CD4-positive, alpha-beta T cell treated with Interleukin-10 for 1 hour (primary cell): ENCODE measurements around the gene TREX2.

ENCODE experiments used
- DNase-seq: peaks from one replicate; pipeline ENCODE4 v3.0.0-alpha.2; 2020

Gene TREX2, protein sequence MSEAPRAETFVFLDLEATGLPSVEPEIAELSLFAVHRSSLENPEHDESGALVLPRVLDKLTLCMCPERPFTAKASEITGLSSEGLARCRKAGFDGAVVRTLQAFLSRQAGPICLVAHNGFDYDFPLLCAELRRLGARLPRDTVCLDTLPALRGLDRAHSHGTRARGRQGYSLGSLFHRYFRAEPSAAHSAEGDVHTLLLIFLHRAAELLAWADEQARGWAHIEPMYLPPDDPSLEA

DNA sequence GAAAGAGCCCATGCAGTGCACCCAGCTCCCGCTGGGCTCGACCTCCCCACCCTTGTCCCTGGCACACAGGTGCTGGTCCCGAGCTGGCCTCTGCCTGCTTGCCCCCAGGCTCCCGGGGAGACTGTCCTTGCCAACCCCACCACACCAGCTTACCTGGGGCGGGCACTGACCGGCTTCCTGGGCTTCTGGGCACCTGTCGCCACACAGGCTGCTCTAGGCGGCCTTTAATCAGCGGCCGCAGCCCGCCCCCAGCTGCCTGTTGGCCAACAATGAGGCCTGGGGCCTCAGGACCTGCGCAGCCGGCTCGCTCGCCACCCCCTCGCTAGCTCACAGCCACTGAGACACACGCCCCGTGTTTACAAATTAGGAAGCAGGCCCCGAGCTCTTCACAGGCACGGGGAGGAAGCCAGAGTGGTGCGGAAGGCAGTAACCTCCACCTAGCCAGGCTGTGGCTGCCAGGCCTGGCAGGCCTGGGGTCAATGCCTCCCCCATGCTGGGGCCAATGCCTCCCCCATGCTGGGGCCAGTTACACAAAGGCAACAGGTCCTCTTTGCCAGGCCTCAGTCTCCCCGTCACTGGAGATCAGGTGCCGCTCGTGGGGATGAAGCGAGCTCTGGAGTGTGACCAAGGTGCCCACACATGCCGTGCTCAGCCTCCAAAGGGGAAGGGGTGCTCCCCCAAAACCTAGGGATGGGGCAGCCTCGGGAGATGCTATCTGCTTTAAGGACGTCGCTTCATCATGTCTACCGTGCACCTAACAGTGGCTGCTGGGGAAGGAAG lies at the start of gene TREX2:
Gene TREX2, minus strand, starts transcription at position 201 of the 780 bp plus-strand sequence. CDS start 626 bp downstream, outside the sequence.
- no peak for DNase-seq

DNA sequence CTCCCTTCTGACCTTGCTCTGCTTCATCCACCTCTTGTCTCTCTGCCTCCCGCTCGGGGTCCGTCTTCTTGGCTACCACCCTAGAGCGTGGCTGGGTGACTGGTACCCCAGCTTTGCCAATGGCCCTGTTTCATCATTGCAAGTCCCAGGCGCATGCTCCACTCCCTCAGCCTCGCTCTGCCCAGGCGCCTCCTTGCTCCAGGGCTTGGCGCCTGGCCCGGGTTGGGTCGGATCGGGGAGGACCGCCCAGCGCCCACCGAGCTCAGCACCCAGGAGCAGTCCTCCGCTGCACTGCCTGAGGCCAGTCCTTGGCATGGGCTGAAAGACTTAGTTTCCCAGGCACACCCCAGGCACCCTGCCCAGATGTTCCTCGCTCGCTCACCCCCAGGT lies 49.5 kb upstream of the TREX2 start:
- DNase-seq = no peak

DNA sequence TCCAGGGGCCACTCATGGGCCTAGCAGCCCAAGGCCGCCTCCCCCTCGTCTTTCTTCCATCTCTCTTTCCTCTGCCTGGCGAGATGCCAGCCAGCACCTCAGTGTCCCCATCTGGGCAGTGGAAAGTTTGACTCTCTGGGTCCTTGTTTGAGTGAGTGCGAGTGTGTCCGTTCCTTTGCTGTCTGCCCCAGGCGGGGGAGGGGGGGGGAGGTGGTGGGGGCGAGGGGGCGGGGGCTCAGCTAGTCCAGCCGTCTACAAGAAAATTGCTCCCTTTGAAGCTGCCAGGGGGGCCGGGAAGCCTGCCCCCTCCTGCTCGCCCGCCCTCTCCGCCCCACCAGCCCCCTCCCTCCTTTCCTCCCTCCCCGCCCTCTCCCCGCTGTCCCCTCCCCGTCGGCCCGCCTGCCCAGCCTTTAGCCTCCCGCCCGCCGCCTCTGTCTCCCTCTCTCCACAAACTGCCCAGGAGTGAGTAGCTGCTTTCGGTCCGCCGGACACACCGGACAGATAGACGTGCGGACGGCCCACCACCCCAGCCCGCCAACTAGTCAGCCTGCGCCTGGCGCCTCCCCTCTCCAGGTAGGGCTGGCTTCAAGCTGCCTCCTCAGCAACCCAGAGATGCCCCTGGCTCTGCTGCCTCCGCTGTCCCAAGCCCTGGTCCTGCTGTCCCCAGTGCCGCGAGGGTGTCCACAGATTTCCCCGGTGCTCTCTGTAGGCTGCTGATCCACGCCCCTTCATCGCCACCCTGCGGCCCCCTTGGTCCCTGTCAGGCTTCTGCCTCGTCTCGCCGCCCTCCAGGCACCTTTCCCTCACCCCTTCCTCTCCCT lies 48.9 kb upstream of the TREX2 start, which contains the start of gene BGN:
Gene BGN, plus strand, starts transcription at position 440 of the 821 bp plus-strand sequence. CDS start 9,652 bp downstream, outside the sequence.
- DNase-seq = no peak

DNA sequence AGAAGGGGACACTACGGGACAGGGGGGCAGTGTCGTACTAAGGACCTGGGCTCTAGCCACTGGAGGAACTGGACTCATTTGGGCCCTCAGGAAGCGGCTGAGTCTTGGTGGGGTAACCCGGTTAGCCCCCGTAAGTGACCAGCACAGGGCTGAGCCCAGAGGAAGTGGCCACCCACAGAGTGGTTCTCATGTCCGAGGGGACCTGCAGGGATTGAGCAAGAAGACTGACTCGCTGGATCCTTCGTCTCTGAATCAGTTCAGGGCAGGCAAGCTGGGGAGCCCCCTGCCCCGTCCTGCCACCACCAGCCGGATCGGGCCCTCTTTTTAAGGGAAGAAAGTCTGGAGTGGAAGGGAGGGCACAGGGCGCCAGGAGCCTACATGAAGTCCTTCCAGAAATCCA lies 48.2 kb upstream of the TREX2 start:
- DNase-seq = no peak

DNA sequence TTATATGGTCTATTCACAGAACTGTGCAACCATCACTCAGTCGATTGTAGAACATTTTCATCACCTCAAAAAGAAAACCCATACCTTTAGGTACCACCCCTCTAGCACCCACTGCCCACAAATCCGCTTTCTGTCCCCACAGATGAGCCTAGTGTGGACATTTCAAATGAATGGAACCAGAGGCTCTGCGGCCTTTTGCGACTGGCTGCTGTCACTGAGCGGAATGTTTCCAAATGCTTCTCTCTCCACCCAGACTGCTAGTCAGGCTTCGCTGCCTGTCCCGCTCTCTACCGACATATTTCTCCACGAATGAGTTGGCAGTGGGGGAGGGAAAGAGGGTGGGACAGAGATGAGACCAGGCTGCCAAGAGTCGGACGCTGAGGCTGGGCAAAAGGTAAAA lies 47.2 kb upstream of the TREX2 start:
- no peak for DNase-seq

DNA sequence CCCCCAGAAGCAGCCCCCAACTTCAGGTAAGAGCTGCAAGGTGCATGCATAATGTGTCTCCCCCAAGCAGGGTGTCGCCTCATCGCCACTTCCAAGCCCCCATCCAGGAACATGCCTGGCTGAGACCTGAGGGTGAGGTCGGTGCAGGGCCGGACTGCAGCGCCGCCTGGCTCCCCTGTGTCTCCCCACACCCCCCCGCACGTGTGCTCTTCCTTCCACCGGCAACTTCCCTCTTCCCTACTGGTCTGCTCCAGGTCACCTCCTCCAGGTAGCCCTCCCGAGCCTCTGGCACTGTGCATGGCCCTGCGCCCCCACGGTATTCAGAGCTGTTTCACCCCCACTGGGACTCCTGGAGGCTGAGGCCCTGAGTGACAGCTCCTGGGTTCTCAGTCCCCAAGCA lies 46.7 kb upstream of the TREX2 start:
- DNase-seq = no peak

DNA sequence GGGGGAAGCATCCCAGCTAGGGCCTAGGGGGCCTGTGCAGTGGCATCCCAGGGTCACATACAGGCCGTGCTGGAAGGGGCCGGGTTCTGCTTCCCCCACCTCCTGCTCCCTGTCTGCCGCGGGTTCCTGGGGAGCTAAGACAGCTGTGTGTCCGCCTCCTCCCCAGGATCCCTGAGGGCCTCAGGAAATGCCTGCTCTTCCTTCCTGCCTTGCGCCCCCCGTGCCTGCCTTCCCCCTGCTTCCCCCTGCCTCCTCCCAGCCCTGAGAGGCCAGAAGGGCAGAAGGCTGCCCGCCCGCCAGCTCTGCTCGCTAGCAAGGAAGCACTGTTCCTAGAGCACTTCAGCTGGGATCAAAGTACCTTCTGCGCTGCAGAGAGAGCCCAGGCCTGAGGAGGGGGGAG lies 46.1 kb upstream of the TREX2 start:
- no peak for DNase-seq

DNA sequence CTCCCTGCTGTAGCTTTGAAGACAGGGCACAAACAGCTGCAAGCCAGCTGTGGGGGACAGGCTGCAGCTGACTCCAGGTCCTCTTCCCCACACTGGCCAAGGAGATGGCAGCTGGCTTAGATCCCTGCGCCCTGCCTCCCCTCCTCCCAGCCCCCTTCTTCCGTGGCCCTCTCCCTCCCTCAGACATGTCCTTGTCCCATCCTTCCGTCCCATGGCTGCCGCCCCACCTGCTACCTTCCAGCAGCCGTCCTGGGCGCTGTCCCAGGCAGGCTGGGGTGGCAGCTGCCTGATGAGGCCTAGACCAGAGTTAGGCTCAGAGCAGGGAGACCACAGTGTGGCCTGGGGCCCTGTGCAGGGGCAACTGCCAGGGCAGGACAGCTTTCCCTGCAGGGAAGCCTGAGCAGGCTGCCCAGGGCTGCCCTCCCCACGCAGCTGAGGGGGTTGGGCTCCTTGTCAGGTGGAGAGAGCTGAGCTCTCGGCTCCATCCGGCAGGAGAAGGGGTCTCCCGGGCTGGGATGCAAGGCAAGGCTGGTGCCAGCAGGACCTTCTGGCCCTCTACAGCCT lies 45.6 kb upstream of the TREX2 start:
- no peak for DNase-seq

DNA sequence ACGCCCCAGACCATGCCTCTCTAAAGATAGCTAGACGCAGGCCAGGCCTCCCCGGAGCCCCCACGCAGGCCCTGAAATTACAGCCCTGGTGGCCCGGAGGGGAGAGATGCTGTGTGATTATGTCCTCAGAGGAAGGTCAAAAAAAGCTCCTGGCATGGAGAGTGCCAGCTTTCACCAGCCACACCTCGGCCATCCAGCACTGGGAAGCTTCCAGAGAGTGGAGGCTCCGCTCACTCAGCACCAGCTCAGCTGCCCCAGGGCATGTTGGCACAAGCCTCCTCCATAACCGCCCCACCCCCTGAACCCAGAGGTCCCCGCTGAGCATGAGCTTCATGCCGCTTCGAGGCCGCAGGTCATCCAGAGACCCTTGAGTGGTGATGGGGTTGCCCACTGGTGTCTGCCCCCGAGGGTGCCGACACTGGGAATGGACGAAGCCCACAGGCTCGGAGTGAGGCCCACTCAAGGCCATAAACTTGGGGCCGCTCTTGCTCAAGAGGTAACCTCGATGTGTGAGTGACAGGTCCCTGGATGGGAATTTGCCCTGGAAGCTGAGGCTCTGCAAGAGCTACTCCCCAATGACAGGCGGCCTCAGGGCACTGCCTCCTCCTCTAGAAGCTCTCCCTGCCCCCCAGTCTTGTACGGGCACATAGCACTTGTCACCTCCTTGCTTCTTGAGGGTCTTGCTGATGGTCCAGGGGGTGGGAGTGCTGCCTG lies 44.5 kb upstream of the TREX2 start:
- DNase-seq = no peak

DNA sequence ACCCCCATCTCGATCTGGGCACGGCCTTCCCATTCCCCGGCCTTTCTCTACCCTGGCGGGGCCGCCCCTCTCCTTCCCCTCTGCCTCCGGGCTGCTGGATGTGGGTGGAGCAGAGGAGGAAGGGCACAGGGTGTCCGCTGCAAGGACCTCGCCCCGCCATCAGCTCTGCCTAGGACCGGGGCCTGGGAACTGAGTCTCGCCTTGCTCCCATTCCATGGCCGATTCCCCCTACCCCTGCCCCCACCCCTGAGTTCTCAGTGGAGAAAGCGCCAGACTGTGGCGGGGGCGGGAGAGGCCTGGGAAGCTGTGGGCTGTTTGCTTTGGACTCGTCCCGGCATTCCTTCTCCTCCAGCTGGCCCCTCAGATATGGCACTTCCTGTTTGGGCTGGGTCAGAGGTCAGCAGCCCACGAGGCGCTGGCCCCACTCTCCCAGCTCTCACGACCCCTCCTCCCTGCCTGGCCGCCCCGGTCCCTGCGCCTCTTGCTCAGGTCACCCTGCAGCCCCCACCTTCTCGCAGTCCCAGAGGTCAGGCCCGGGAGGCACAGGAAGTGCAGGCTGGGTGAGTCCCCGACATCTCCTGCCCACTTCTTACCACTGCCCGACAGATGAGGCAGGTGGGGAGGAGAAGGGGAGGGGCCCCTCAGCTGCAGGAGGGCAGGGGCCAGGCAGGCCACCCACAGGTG lies 42.5 kb upstream of the TREX2 start:
- no peak for DNase-seq

DNA sequence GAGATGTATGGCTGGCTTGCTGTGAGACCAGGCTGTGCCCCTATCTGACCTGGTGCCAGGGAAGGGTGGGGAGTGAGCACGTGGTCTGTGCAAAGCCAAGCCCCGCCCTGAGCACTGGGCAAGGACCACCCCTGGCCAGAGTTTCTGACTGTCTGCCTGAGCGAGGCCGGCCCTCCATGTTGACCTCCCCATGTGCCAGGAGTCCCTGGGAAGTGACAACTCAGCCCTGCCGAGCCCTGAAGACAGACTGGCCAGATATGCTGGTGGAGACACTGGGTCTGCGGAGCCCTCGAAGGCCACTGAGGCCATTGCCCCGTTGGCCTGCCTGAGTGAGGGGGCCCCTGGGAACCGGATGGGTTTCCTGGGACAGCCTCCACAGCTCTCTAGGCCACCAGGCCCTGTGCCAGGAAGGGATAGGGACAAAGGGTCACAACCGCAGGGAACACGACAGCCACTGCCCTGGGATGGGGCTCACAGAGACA lies 41.8 kb upstream of the TREX2 start:
- DNase-seq = no peak

DNA sequence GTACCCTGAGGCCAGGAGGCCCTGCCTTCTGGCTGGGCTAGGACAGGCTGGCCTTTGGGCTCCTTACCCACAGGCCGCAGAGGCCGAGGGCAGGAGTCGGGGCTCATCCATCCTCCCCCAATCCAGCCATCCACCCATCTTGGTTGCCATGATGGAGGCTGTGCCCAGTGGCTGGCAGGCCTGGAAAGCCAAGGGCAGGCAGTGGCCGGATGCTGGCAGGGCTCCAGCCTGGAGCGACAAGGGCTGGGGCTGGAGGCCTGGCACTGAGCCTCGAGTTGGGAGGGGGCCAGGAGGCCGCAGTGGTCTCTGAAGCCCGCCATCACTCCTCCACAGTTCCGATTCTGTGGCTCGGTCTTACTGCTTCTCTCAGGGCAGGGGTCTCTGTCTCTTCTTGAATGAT lies 40.3 kb upstream of the TREX2 start:
- no peak for DNase-seq

DNA sequence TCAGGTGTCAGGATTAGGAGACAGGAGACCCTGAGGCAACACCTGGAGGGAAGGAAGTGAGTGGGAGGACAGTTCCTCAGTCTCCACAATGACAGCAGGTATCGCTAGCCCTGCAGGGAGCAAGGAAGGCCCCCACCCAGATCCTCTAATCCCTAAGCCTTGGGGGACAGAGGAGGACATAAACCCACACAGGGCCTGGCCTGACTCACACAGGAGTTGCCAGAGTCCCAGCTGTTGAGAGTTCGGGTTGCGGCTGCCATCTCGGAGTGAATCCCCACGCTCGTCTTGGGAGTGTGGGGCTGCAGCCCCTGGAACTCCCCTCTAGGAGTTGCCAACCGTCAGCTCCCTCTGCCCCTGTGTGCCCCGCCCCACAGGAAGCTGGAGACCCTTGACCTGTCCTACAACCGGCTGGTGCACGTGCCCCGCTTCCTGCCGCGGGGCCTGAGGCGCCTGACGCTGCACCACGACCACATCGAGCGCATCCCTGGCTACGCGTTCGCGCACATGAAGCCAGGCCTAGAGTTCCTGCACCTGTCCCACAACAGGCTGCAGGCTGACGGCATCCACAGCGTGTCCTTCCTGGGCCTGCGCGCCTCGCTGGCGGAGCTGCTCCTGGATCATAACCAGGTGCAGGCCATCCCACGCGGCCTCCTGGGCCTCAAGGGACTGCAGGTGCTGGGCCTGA lies 39.7 kb upstream of the TREX2 start:
- no peak for DNase-seq

DNA sequence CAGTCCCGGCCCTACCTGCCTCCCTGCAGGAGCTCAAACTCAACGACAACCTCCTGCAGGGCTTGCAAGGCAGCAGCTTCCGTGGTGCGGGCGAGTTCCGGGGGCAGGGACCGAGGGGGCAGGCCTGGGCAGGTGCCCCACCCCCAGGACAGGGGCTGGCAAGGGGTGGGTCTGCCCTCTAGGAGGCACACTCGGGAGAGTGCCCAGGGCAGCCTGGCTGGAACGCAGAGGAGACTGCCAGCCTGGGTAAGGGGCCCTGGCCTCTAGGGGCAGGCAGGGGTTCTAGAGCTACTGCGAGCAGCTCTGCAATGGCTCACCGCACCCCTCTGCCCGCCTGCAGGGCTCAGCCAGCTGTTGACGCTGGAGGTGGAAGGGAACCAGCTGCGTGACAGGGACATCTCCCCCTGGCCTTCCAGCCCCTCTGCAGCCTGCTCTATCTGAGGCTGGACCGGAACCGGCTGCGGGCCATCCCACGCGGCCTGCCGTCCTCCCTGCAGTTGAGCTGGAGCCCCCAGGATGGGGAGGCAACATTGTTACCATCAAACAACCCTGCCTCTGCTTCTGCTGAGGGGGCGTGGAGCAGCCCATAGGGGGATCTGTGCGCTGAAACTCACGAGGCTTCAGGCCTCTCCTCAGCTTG lies 36.6 kb upstream of the TREX2 start:
- no peak for DNase-seq

DNA sequence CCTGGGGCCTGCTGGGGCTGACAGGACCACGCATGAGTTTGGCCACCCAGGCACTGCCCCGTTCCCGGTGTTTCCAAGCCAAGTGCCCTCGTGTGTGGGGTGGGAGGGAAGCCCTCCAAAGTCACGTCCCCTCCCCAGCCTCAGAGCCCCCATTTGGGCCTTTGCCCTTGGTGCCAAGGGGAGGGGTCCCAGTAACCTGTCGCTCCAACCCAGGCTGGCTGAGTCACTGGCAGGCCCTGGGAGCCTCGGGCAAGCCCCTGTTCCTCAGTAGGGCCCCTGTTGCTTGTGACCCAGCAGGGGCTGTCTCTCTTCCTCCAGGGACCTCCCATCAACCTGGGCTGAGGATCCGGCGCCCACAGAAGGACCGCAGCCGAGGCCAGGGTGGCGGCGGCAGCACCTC lies 35.2 kb upstream of the TREX2 start:
- no peak for DNase-seq

DNA sequence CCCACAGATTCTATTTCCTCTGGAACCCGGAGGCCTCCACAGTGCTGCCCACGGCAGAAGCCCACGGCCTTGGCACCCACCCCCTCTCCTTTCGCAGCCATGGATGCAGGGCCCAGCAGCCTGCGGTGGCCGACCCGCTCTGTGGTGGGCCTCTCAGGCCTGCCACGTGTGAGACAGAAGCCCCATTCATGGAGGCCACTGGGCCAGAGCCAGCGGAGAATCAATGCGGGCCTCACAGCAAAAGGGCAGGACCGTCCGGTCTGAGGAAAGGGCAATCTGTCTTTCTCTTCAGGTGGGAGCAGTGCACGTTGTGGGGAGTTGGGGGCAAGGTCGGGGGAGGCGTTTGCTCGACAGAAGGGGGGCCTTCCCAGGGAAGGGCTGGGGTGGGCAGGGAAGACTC lies 32.9 kb upstream of the TREX2 start:
- no peak for DNase-seq

DNA sequence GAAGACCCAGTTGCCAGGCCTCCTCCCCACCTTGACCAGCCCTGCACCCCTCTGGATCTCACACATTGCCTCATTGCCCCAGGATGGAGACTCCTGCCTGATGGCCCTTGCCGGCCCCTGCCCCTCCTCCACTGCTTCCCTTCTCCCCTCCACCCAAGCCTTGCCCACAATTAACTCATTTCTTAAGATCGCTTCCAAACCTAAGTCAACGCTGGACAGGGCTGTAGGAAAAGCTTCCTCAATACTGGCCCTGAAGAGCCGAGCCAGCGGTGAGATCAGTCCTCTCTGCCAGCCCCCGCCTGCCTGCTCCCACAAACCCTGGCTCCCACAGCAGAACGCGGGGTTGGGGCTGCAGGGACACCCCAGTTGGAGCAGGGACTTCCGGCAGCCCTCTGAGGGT lies 32.0 kb upstream of the TREX2 start:
- no peak for DNase-seq

DNA sequence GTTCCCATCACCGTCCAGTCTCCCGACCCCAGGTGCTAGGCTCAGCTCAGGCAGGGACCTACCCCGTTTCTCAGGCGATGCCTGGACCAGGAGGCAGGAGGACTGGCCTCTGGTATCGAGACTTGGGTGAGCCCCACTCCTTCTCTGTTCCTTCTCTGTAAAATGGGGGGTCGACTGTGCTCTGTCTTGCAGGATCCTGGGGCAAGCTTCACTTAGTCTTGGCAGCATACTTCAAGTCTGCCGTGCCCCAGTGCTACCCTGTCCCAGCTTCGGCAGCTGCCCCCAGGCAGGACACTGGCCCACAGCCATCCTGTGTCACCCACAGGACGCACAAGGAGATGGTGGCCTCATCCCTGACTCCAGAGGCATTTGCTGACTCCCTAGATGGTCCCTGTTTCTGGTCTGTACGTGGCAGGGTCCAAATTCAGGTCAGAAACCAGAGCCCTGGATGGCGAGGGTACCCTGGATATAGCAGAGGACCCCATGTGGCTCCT lies 31.6 kb upstream of the TREX2 start:
- no peak for DNase-seq

DNA sequence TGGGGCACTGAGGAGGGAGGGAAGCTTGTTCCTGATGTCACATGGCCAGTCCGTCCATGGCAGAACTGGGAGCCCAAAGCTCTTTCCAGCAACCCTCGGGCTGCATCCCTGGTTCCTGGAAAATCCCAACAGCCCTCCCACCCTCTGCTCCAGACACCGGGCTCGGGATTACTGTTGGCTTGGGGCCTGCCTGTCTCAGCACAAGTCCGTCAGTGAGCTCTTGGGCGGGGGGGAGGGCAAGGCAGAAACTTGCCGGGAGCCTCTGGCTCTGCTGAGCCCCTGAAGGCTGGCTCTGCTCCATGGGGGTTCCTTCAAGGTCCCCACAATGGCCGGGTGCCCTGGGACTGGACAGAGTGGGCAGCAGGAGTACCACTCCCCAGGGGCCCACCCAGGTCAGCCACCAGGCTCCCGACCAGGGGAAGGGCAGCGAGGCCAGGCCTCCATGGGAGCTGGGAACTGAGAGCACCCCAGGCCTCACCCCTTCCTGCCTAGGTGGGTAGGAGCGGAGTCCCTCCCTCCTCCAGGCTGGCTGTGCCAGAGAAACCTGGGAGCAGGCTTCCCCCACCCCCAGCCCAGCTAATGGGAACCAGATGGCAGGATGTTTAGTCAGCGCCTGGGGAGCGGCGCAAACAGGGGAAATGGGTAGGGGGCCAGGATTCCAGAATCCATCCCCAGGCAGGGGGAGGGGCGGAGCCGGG lies 31.0 kb upstream of the TREX2 start:
- no peak for DNase-seq

DNA sequence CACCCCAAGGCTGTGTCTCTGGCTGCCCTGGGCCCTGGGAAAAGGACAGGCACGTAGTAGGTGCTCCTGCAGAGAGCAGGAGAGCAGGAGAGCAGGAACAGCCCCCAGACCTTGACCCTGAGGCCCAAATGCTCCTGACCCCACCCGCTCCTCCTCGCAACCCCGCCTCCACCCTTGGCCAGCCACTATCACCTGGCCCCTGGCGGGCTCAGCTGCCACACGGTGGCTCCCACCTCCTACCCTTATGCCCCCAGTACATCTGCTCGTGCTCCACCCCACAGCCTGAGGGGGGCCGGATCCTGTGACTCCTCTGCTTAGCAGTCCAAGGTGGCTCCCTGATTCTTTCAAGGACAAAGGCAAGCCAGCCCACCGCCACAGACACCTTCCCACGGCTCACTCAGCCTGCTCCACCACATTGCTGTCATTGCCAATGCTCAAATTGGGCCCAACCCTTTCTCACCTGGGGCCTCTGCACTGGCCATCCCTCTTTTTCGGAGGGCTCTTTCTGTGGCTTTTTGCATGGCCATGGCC lies 30.0 kb upstream of the TREX2 start:
- no peak for DNase-seq
